Ascending aorta (tissue), 2 donors: Measurements from ENCODE around the gene CYP19A1. TPM values are rescaled to one million over a fixed set of nuclear protein-coding genes. Genes with fewer than 3 reads are reported as not detected.

Experiments
- DNase-seq, 2 donors: peaks; one replicate each; pipeline ENCODE4 v3.0.0-alpha.2; 2019; ENCODE audit warnings: low spot score in 2 of 2
- H3K27ac ChIP-seq, 2 donors: fragments of 200-600 bp; sonication (generic); one replicate each; pipeline ENCODE4 v1.5.1; 2016 to 2017; ENCODE audit warnings: mild to moderate bottlenecking in 1 of 2
- H3K27me3 ChIP-seq: fragments of 200-600 bp; sonication (generic); one replicate; pipeline ENCODE4 v1.5.1; 2017
- H3K36me3 ChIP-seq, 2 donors: fragments of 200-600 bp; sonication (generic); one replicate each; pipeline ENCODE4 v1.5.1; 2016
- H3K4me1 ChIP-seq, 2 donors: fragments of 200-600 bp; sonication (generic); one replicate each; pipeline ENCODE4 v1.5.1; 2016 to 2017; ENCODE audit warnings: mild to moderate bottlenecking in 1 of 2
- H3K4me3 ChIP-seq, 2 donors: fragments of 200-600 bp; sonication (generic); one replicate each; pipeline ENCODE4 v1.5.1; 2016 to 2017; ENCODE audit warnings: mild to moderate bottlenecking in 1 of 2
- H3K9me3 ChIP-seq, 2 donors: fragments of 200-600 bp; sonication (generic); one replicate each; pipeline ENCODE4 v1.5.1; 2016
- CTCF ChIP-seq, 3 experiments: fragments of 200-600 bp in 2 of 3; fragments of 450-650 bp in 1 of 3; sonication (generic) in 2 of 3; IDR thresholded peaks; one replicate each; pipeline ENCODE4 v1.5.1; 2016 to 2019; ENCODE audit warnings: antibody characterized with exemption in 3 of 3, mild to moderate bottlenecking in 1 of 3, moderate library complexity in 1 of 3
- intact Hi-C: fragments of 100-400 bp; cut with DNase I; formaldehyde crosslinking; loops from one replicate; pipeline ENCODE4 v1.15.1; 2023
- total RNA-seq: library from RNA; depleted of rRNA; stranded (reverse); fragments of >200 nt; gene quantifications from one replicate; pipeline ENCODE4 v1.1.0, GENCODE V29; 2016

Gene CYP19A1
- total RNA-seq, 1 donor from 2014 or later: 95.7 TPM

GRCh38 chr15:51180534-51180933 lies 157.9 kb downstream of the CYP19A1 start:
- Histone ChIP-seq H3K27ac (no peak overlapping the region), H3K36me3 (no peaks in the 10 kb centered on the region), H3K9me3 (no peaks in the 10 kb centered on the region), H3K4me1 (no peaks in the 10 kb centered on the region), H3K27me3 (no peaks in the 10 kb centered on the region), H3K4me3 (no peak overlapping the region)
- intact Hi-C loops: no loop called here
- no peak for DNase-seq
- no peak for TF ChIP-seq CTCF (IDR thresholded peaks at IDR 0.05)

- no peak for TF ChIP-seq CTCF (IDR thresholded peaks at IDR 0.05)
- no peaks in the 10 kb centered on the region for H3K36me3 ChIP-seq
- no peak for DNase-seq
- H3K27me3 ChIP-seq: no peaks in the 10 kb centered on the region
- no peak overlapping the region for H3K4me3 ChIP-seq
- no peaks in the 10 kb centered on the region for H3K4me1 ChIP-seq
- intact Hi-C loops: no loop called here
- H3K9me3 ChIP-seq: no peaks in the 10 kb centered on the region
- H3K27ac ChIP-seq: no peak overlapping the region
Observed at GRCh38 chr15:51180011-51180410, 158.4 kb downstream of the CYP19A1 start.

GRCh38 chr15:51172193-51172592 lies 166.2 kb downstream of the CYP19A1 start:
- intact Hi-C loops: no loop called here
- no peak for DNase-seq
- H3K4me3 ChIP-seq: peak overlapping the region in 1 of 2 donors; percentile 43
- H3K9me3 ChIP-seq: no peaks in the 10 kb centered on the region
- peak overlapping the region; percentile 84 to 89 for H3K27ac ChIP-seq
- no peak for TF ChIP-seq CTCF (IDR thresholded peaks at IDR 0.05)
- H3K36me3 ChIP-seq: no peaks in the 10 kb centered on the region
- H3K27me3 ChIP-seq: no peaks in the 10 kb centered on the region
- peaks cover 20 to 29% of the 10 kb centered on the region in 2 donors for H3K4me1 ChIP-seq

- Histone ChIP-seq H3K27me3 (no peaks in the 10 kb centered on the region), H3K27ac (peak overlapping the region; percentile 84 to 89), H3K4me3 (no peak overlapping the region), H3K4me1 (peaks cover 20 to 29% of the 10 kb centered on the region in 2 donors), H3K9me3 (no peaks in the 10 kb centered on the region), H3K36me3 (no peaks in the 10 kb centered on the region)
- no peak for TF ChIP-seq CTCF (IDR thresholded peaks at IDR 0.05)
- no peak for DNase-seq
- intact Hi-C loops: no loop called here
Observed at GRCh38 chr15:51171634-51171932, 166.8 kb downstream of the CYP19A1 start.

GRCh38 chr15:51170882-51171633 lies 167.3 kb downstream of the CYP19A1 start:
- peak overlapping the region; percentile 84 to 89 for H3K27ac ChIP-seq
- intact Hi-C loops: no loop called here
- no peak for DNase-seq
- no peak overlapping the region for H3K4me3 ChIP-seq
- no peaks in the 10 kb centered on the region for H3K36me3 ChIP-seq
- peaks cover 20 to 29% of the 10 kb centered on the region in 2 donors for H3K4me1 ChIP-seq
- no peaks in the 10 kb centered on the region for H3K9me3 ChIP-seq
- TF ChIP-seq CTCF (IDR thresholded peaks at IDR 0.05): no peak
- H3K27me3 ChIP-seq: no peaks in the 10 kb centered on the region
